ENCODE measurements around the gene MOSPD3.
A peak's percentile ranks its signal among the peaks of the same experiment; 100 is the strongest.

Gene MOSPD3

GRCh38 chr7:100603726-100604027, 8.7 kb upstream of the MOSPD3 start:
- TF ChIP-seq SIN3A (IDR thresholded peaks at IDR 0.05; ENCODE audit: borderline replicate concordance, insufficient read depth, low read length) (no peak), TAF1 (IDR thresholded peaks at IDR 0.05; ENCODE audit: borderline replicate concordance, insufficient read depth, low read length) (no peak), FOXP2 (optimal IDR thresholded peaks at IDR 0.05; ENCODE audit: borderline replicate concordance, extremely low read depth, extremely low read length, insufficient read depth) (no peak), REST (IDR thresholded peaks at IDR 0.05; ENCODE audit: insufficient read depth in 1 of 2, low read depth in 2 of 2, low read length in 2 of 2) (no peak), POLR2AphosphoS5 (IDR thresholded peaks at IDR 0.05; ENCODE audit: low read depth, low read length) (no peak)

GRCh38 chr7:100604028-100604975, 8.0 kb upstream of the MOSPD3 start:
- TF ChIP-seq POLR2AphosphoS5 (IDR thresholded peaks at IDR 0.05; ENCODE audit: low read depth, low read length), result peak; percentile 61; the same call in 1 of the 2 replicates
- TF ChIP-seq REST (IDR thresholded peaks at IDR 0.05; ENCODE audit: insufficient read depth in 1 of 2, low read depth in 2 of 2, low read length in 2 of 2), result no peak

- TF ChIP-seq SIN3A (IDR thresholded peaks at IDR 0.05; ENCODE audit: borderline replicate concordance, insufficient read depth, low read length), result no peak
- TF ChIP-seq POLR2AphosphoS5 (IDR thresholded peaks at IDR 0.05; ENCODE audit: low read depth, low read length), result no peak
- no peak for TF ChIP-seq REST (IDR thresholded peaks at IDR 0.05; ENCODE audit: insufficient read depth in 1 of 2, low read depth in 2 of 2, low read length in 2 of 2)
- TF ChIP-seq TAF1 (IDR thresholded peaks at IDR 0.05; ENCODE audit: borderline replicate concordance, insufficient read depth, low read length), result no peak
Observed at GRCh38 chr7:100604976-100605911, 7.1 kb upstream of the MOSPD3 start.

- TF ChIP-seq TAF1 (IDR thresholded peaks at IDR 0.05; ENCODE audit: borderline replicate concordance, insufficient read depth, low read length) (no peak), FOXP2 (optimal IDR thresholded peaks at IDR 0.05; ENCODE audit: borderline replicate concordance, extremely low read depth, extremely low read length, insufficient read depth) (no peak), REST (IDR thresholded peaks at IDR 0.05; ENCODE audit: insufficient read depth in 1 of 2, low read depth in 2 of 2, low read length in 2 of 2) (no peak), POLR2AphosphoS5 (IDR thresholded peaks at IDR 0.05; ENCODE audit: low read depth, low read length) (no peak), SIN3A (IDR thresholded peaks at IDR 0.05; ENCODE audit: borderline replicate concordance, insufficient read depth, low read length) (no peak)
Observed at GRCh38 chr7:100606313-100606712, 6.0 kb upstream of the MOSPD3 start.

All from PFSK-1 (cell line).